ENCODE measurements around the gene GLIS2. TPM values are rescaled to one million over a fixed set of nuclear protein-coding genes. Genes with fewer than 3 reads are reported as not detected.

Gene GLIS2
- total and polyA plus RNA-seq, 2 of the 4 experiments (the other 2 are of a cell fraction): 0.36 to 8.4 TPM

GRCh38 chr16:4382795-4383357, 67.0 kb downstream of the GLIS2 start:
- H4K8ac ChIP-seq (ENCODE audit: low read depth in 2 of 2, low read length in 2 of 2): no peak overlapping the region
- no peaks in the 10 kb centered on the region for H3K27me3 ChIP-seq (ENCODE audit: control insufficient read depth, insufficient read depth, low read length)
- H3K9me3 ChIP-seq (ENCODE audit: control insufficient read depth, insufficient read depth, low read length): no peaks in the 10 kb centered on the region
- DNase-seq: no peak
- H2BK15ac ChIP-seq (ENCODE audit: low read depth, low read length): no peak overlapping the region
- no peak overlapping the region for H3K4me3 ChIP-seq (ENCODE audit: insufficient read depth, low read depth, low read length)
- POLR2A ChIA-PET (ENCODE audit: unreplicated experiment): no interaction called here
- intact Hi-C loops (cut with micrococcal nuclease): no loop called here
- H4K5ac ChIP-seq (ENCODE audit: low read depth, low read length): no peak overlapping the region
- H4K20me1 ChIP-seq (ENCODE audit: insufficient read depth, low read length): peaks cover 93% of the 10 kb centered on the region
- no peak overlapping the region for H3K18ac ChIP-seq (ENCODE audit: low read depth, low read length)
- no peak for TF ChIP-seq CTCF (conservative IDR thresholded peaks at IDR 0.05; ENCODE audit: low read depth, low read length)
- TF ChIP-seq, protein P1, sequence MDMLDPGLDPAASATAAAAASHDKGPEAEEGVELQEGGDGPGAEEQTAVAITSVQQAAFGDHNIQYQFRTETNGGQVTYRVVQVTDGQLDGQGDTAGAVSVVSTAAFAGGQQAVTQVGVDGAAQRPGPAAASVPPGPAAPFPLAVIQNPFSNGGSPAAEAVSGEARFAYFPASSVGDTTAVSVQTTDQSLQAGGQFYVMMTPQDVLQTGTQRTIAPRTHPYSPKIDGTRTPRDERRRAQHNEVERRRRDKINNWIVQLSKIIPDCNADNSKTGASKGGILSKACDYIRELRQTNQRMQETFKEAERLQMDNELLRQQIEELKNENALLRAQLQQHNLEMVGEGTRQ (IDR thresholded peaks at IDR 0.05; ENCODE audit: low read depth, low read length): no peak
- TF ChIP-seq POLR2A (IDR thresholded peaks at IDR 0.05; ENCODE audit: low read depth, low read length): no peak; the same call in 1 of the 2 replicates
- peaks cover 14% of the 10 kb centered on the region for H3K9me1 ChIP-seq (ENCODE audit: insufficient read depth, low read length)
- peaks cover 30% of the 10 kb centered on the region for H3K4me1 ChIP-seq (ENCODE audit: control insufficient read depth, insufficient read depth, low read length)
- no peak overlapping the region for H3K4ac ChIP-seq (ENCODE audit: low read depth, low read length)
- no peak overlapping the region for H3K14ac ChIP-seq (replicated peaks; ENCODE audit: low read depth, low read length)
- peaks cover 50% of the 10 kb centered on the region for H3K36me3 ChIP-seq (ENCODE audit: control insufficient read depth, insufficient read depth, low read length)
- CTCF ChIA-PET: no interaction called here
- no peak overlapping the region for H2BK20ac ChIP-seq (ENCODE audit: low read depth, low read length)
- no peak overlapping the region for H2BK5ac ChIP-seq (ENCODE audit: low read depth, low read length, poor library complexity, severe bottlenecking)
- H3K56ac ChIP-seq (ENCODE audit: extremely low read depth, insufficient read depth, low read length): no peak overlapping the region
- H3K79me1 ChIP-seq (ENCODE audit: low read depth in 1 of 2, low read length in 2 of 2): peaks cover 0 to 91% of the 10 kb centered on the region in 2 experiments; a peak in 3 of 4 replicates
- no peak overlapping the region for H3K9ac ChIP-seq (ENCODE audit: low read depth, low read length)
- ATAC-seq (ENCODE audit: low read depth): no peak
- H2AFZ ChIP-seq (replicated peaks; ENCODE audit: low read length, poor library complexity): no peak overlapping the region
- dilution Hi-C loops (cut with HindIII; ENCODE audit: low sequenced_read_pairs, unreplicated experiment): no loop called here
- H3K27ac ChIP-seq (ENCODE audit: insufficient read depth, low read length): no peak overlapping the region
- no peak overlapping the region for H2AK5ac ChIP-seq (ENCODE audit: low read depth, low read length)
- in situ Hi-C loops (cut with MboI; ENCODE audit: low sequenced_read_pairs): no loop called here
- WGBS, 2 experiments (ENCODE audit: extremely low coverage in 2 of 2, insufficient read length in 1 of 2): 90% methylated on average over 2 of the region's 21 CpGs; no CpG with 5 or more reads in 1 of the 2 experiments
- H2AK9ac ChIP-seq (replicated peaks; ENCODE audit: low read depth, low read length, poor library complexity): no peak overlapping the region
- no peak overlapping the region for H2BK120ac ChIP-seq (ENCODE audit: low read depth, low read length)
- no peak overlapping the region for H3K4me2 ChIP-seq (ENCODE audit: low read depth, low read length)
- H3K23ac ChIP-seq (ENCODE audit: low read depth, low read length): no peak overlapping the region
- no peak overlapping the region for H4K91ac ChIP-seq (ENCODE audit: insufficient read depth, low read depth, low read length)
- BruUV-seq (replicated peaks): TSS peak; percentile 68

Data from IMR-90 (cell line).